ENCODE results near the gene IPO4. TPM values are rescaled to one million over a fixed set of nuclear protein-coding genes. Genes with fewer than 3 reads are reported as not detected.

Gene IPO4
- total RNA-seq, 2 donors from 2014 or later = 19.3 to 78.2 TPM

- Histone ChIP-seq H3K4me1 (peaks cover 26% of the 10 kb centered on the region), H3K9ac (ENCODE audit: low read depth in 2 of 2, low read length in 2 of 2) (no peak overlapping the region), H3K4me3 (no peak overlapping the region), H3K9me3 (no peaks in the 10 kb centered on the region), H3K36me3 (peaks cover 3% of the 10 kb centered on the region), H3K27me3 (no peaks in the 10 kb centered on the region), H3K27ac (no peak overlapping the region)
- intact Hi-C loops (cut with DNase I) = no loop called here
- TF ChIP-seq, protein P1, sequence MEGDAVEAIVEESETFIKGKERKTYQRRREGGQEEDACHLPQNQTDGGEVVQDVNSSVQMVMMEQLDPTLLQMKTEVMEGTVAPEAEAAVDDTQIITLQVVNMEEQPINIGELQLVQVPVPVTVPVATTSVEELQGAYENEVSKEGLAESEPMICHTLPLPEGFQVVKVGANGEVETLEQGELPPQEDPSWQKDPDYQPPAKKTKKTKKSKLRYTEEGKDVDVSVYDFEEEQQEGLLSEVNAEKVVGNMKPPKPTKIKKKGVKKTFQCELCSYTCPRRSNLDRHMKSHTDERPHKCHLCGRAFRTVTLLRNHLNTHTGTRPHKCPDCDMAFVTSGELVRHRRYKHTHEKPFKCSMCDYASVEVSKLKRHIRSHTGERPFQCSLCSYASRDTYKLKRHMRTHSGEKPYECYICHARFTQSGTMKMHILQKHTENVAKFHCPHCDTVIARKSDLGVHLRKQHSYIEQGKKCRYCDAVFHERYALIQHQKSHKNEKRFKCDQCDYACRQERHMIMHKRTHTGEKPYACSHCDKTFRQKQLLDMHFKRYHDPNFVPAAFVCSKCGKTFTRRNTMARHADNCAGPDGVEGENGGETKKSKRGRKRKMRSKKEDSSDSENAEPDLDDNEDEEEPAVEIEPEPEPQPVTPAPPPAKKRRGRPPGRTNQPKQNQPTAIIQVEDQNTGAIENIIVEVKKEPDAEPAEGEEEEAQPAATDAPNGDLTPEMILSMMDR (IDR thresholded peaks at IDR 0.05) = no peak
- no peak for DNase-seq
Measured at GRCh38 chr14:24144451-24144850, 44.2 kb downstream of the IPO4 start.

- TF ChIP-seq, protein P1 (IDR thresholded peaks at IDR 0.05) = no peak
- H3K27me3 ChIP-seq = no peaks in the 10 kb centered on the region
- peaks cover 24% of the 10 kb centered on the region for H3K4me1 ChIP-seq
- no peak overlapping the region for H3K27ac ChIP-seq
- H3K4me3 ChIP-seq = no peak overlapping the region
- H3K36me3 ChIP-seq = peaks cover 6% of the 10 kb centered on the region
- H3K9me3 ChIP-seq = no peaks in the 10 kb centered on the region
- no peak for DNase-seq
- intact Hi-C loops (cut with DNase I) = no loop called here
- H3K9ac ChIP-seq (ENCODE audit: low read depth in 2 of 2, low read length in 2 of 2) = no peak overlapping the region
Measured at GRCh38 chr14:24143511-24143910, 45.1 kb downstream of the IPO4 start.

DNA sequence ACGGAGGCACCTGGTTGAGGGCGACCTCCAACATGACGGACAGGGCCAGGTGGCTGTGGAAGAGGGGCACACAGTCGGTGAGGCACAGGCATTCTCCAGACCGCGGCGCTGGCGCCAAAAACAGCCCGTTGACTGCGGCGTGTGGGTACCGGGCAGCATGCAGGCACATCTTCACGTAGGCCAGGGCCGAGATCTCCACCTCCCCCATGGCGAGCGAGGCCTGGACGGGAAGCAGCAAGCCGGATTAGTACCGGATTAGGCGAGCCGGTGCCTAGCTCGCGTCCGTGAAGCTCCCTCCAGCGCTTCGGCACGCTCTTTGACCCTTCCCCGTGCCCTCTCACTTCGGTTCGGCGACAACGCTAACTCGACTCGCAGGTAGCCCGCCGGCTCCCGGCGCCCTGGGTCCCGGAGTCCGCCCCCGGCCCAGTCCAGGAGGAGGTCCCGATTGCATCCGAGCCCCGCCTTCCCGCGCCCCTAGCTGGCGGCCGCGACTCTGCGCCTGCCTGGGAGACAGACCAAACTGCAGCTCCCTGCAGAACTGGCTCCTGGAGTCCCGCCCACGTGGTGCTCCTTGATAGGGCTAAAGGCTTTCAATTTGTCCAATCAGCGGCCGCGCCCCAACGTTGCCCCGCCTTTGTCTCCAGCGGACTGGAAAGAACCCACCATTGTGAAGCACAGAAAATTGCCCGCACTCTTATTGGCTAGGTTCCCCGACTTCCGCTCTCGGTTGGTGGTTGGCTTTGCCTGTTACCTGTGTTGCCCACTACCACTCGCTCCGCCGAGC lies 47.3 kb downstream of the IPO4 start, which contains the start of gene EMC9:
Gene EMC9 (minus strand): TSS at position 495 of the 784 bp plus-strand sequence. CDS start 287 bp downstream, at position 208.
- H3K27me3 ChIP-seq = no peaks in the 10 kb centered on the region
- peak within 1 kb of the TSS; percentile 79 to 92 for H3K9ac ChIP-seq (ENCODE audit: low read depth in 2 of 2, low read length in 2 of 2)
- TF ChIP-seq, protein P1 (IDR thresholded peaks at IDR 0.05) = peak; percentile 48
- H3K27ac ChIP-seq = peak within 1 kb of the TSS; percentile 94
- H3K4me1 ChIP-seq = peaks cover 30% of the 10 kb centered on the region
- H3K9me3 ChIP-seq = no peaks in the 10 kb centered on the region
- intact Hi-C loops (cut with DNase I) = loop anchor here (2.0 kb wide), 1 partner anchor 26 kb away; the partner anchor contains the start of genes DCAF11 and NRL
- peaks cover 13% of the 10 kb centered on the region for H3K36me3 ChIP-seq
- DNase-seq = peak; percentile 100
- peak within 1 kb of the TSS; percentile 63 for H3K4me3 ChIP-seq

- H3K4me1 ChIP-seq = peaks cover 25% of the 10 kb centered on the region
- H3K9me3 ChIP-seq = no peaks in the 10 kb centered on the region
- peak overlapping the region; percentile 94 for H3K27ac ChIP-seq
- DNase-seq = no peak
- peak overlapping the region; percentile 13 to 14 for H3K9ac ChIP-seq (ENCODE audit: low read depth in 2 of 2, low read length in 2 of 2)
- no peaks in the 10 kb centered on the region for H3K27me3 ChIP-seq
- TF ChIP-seq, protein P1 (IDR thresholded peaks at IDR 0.05) = no peak
- intact Hi-C loops (cut with DNase I) = no loop called here
- H3K4me3 ChIP-seq = no peak overlapping the region
- H3K36me3 ChIP-seq = peaks cover 13% of the 10 kb centered on the region
Measured at GRCh38 chr14:24139272-24139934, 49.2 kb downstream of the IPO4 start.

- TF ChIP-seq, protein P1 (IDR thresholded peaks at IDR 0.05) = no peak
- Histone ChIP-seq H3K27me3 (no peaks in the 10 kb centered on the region), H3K27ac (no peak overlapping the region), H3K4me1 (peaks cover 25% of the 10 kb centered on the region), H3K9me3 (no peaks in the 10 kb centered on the region), H3K4me3 (no peak overlapping the region), H3K9ac (ENCODE audit: low read depth in 2 of 2, low read length in 2 of 2) (no peak overlapping the region), H3K36me3 (peaks cover 13% of the 10 kb centered on the region)
- DNase-seq = no peak
- intact Hi-C loops (cut with DNase I) = no loop called here
Measured at GRCh38 chr14:24138396-24139271, 50.0 kb downstream of the IPO4 start.

Data from colonic mucosa (tissue), 4 donors.